HepG2 (cell line): ENCODE measurements around the gene RAD51. TPM values are rescaled to one million over a fixed set of nuclear protein-coding genes. Genes with fewer than 3 reads are reported as not detected.
A peak's percentile ranks its signal among the peaks of the same experiment; 100 is the strongest.

Experiments used
- BATF2 ChIP-seq: sonication (generic); formaldehyde crosslinking; IDR thresholded peaks from 2 replicates; pipeline ENCODE4 v1.8.0; 2022; ENCODE audit warnings: mild to moderate bottlenecking, missing genetic modification reagents, moderate library complexity
- GATA4 ChIP-seq: sonication (generic); IDR thresholded peaks from 2 replicates; pipeline ENCODE4 v1.6.1; 2016; ENCODE audit warnings: antibody characterized with exemption, low read depth, borderline replicate concordance
- ISX ChIP-seq: sonication (generic); formaldehyde crosslinking; conservative IDR thresholded peaks from 2 replicates; pipeline ENCODE4 v1.5.0; 2020; ENCODE audit warnings: missing genetic modification reagents
- JDP2 ChIP-seq: sonication (generic); formaldehyde crosslinking; IDR thresholded peaks from 2 replicates; pipeline ENCODE4 v1.8.1; 2022; ENCODE audit warnings: missing genetic modification reagents, borderline replicate concordance
- KMT2A ChIP-seq: sonication (generic); formaldehyde crosslinking; IDR thresholded peaks from 2 replicates; pipeline ENCODE4 v1.4.0; 2020; ENCODE audit warnings: missing genetic modification reagents
- MLXIP ChIP-seq: sonication (generic); formaldehyde crosslinking; IDR thresholded peaks from 2 replicates; pipeline ENCODE4 v1.9.0; 2021; ENCODE audit warnings: missing genetic modification reagents, borderline replicate concordance
- NFE2 ChIP-seq: sonication (generic); formaldehyde crosslinking; IDR thresholded peaks from 2 replicates; pipeline ENCODE4 v1.4.0; 2020; ENCODE audit warnings: missing genetic modification reagents
- PAX8 ChIP-seq: sonication (generic); formaldehyde crosslinking; IDR thresholded peaks from 2 replicates; pipeline ENCODE4 v1.8.0; 2022; ENCODE audit warnings: mild to moderate bottlenecking, missing genetic modification reagents, borderline replicate concordance
- RARA ChIP-seq: IDR thresholded peaks from 2 replicates; pipeline ENCODE4 v1.6.1; 2016; ENCODE audit warnings: missing genetic modification reagents, missing compliant biosample characterization
- SNRNP70 ChIP-seq: fragments of 200-400 bp; formaldehyde crosslinking; IDR thresholded peaks from 2 replicates; pipeline ENCODE4 v1.6.1; 2017; ENCODE audit warnings: mild to moderate bottlenecking, low read depth, low read length, moderate library complexity
- ZBTB40 ChIP-seq, 2 experiments: fragments of 450-650 bp in 1 of 2; sonication (generic) in 1 of 2; formaldehyde crosslinking in 1 of 2; IDR thresholded peaks; 2 replicates each; pipeline versions ENCODE4 v1.6.1 to v1.8.0; 2016 to 2022; ENCODE audit warnings: antibody characterized with exemption in 1 of 2, mild to moderate bottlenecking in 1 of 2, missing genetic modification reagents in 1 of 2
- ZFX ChIP-seq: sonication (generic); formaldehyde crosslinking; IDR thresholded peaks from 2 replicates; pipeline ENCODE4 v1.4.0; 2020; ENCODE audit warnings: mild to moderate bottlenecking, low read depth, missing genetic modification reagents, moderate library complexity
- ZNF24 ChIP-seq: fragments of 450-650 bp; IDR thresholded peaks from 2 replicates; pipeline ENCODE4 v1.6.1; 2017; ENCODE audit warnings: antibody characterized with exemption, mild to moderate bottlenecking
- ZNF777 ChIP-seq: sonication (generic); formaldehyde crosslinking; IDR thresholded peaks from 2 replicates; pipeline ENCODE4 v1.4.0; 2020; ENCODE audit warnings: missing genetic modification reagents
- ZNF850 ChIP-seq: sonication (generic); formaldehyde crosslinking; conservative IDR thresholded peaks from 2 replicates; pipeline ENCODE4 v1.9.0; 2021; ENCODE audit warnings: mild to moderate bottlenecking, missing genetic modification reagents
- ZSCAN12 ChIP-seq: sonication (generic); formaldehyde crosslinking; IDR thresholded peaks from 2 replicates; pipeline ENCODE4 v1.9.0; 2021; ENCODE audit warnings: mild to moderate bottlenecking, missing genetic modification reagents
- polyA plus RNA-seq, 8 experiments: library from polyadenylated mRNA; depleted of rRNA in 3 of 8; stranded (reverse) in 7 of 8; unstranded in 1 of 8; fragments of >200 nt; fragmentation: Illumina TruSeq in 4 of 8; extraction: Trizol in 4 of 8; gene quantifications; 2 replicates each; pipeline versions ENCODE4 v1.2.1 to v1.2.3, GENCODE V29; 2011 to 2016; ENCODE audit warnings: low read depth in 4 of 8, missing spikeins in 1 of 8, mixed read lengths in 1 of 8; ENCODE audit not compliant: insufficient read depth in 1 of 8
- total RNA-seq, 5 experiments: library from RNA; depleted of rRNA; stranded (reverse); fragments of >200 nt; fragmentation: Illumina TruSeq; extraction: Trizol; gene quantifications; 2 replicates each; pipeline ENCODE4 v1.2.3, GENCODE V29; 2016; ENCODE audit warnings: low read depth in 1 of 5

Gene RAD51
- total and polyA plus RNA-seq, 2 of the 13 experiments (the other 11 are each of a cell fraction or from before 2014, with no cell fraction given): 8.5 to 12.8 TPM

DNA sequence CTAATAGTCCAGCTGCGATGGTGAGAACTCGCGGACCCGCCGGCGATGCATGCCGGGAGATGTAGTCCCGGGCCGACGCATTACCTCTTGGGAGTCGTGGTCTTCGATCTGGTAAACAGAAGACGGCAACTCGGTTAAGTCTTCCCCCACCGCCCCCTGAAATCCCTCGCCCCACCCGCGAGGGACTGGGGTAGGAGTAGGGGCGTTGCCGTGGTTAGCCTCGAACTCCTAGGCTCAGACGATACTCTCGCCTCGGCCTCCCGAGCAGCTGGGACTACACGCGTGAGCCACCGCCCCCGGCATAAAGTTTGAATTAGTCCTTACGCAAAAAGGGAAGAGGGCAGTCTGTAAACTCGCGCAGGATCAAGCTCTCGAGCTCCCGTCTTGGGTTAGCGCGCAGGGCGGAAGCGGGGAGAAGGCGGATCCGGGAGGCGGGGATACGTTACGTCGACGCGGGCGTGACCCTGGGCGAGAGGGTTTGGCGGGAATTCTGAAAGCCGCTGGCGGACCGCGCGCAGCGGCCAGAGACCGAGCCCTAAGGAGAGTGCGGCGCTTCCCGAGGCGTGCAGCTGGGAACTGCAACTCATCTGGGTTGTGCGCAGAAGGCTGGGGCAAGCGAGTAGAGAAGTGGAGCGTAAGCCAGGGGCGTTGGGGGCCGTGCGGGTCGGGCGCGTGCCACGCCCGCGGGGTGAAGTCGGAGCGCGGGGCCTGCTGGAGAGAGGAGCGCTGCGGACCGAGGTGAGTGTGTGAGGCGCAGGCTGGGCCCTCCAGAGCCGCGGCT is at the start of gene RAD51 (continued):
- TF ChIP-seq PAX8 (CRISPR knock-in tag) (peak; percentile 48; the same call in 1 of the 2 replicates), NFE2 (CRISPR knock-in tag) (no peak), ZSCAN12 (no peak), SNRNP70 (no peak), ZNF850 (CRISPR knock-in tag) (no peak), JDP2 (CRISPR knock-in tag) (no peak), ZBTB40 (IDR thresholded peaks at IDR 0.05) (no peak), ZBTB40 (CRISPR knock-in tag; IDR thresholded peaks at IDR 0.05) (peak; percentile 53), BATF2 (CRISPR knock-in tag) (no peak; the same call in 1 of the 2 replicates), KMT2A (CRISPR knock-in tag) (peak; percentile 83), MLXIP (CRISPR knock-in tag) (0 out of 2 replicates have a peak, but pooled peaks have one; percentile 39), ZFX (CRISPR knock-in tag) (peak; percentile 70), RARA (peak; percentile 44; the same call in 1 of the 2 replicates), ZNF777 (CRISPR knock-in tag) (peak; percentile 76), ZNF24 (no peak), ISX (CRISPR knock-in tag) (peak; percentile 72; the same call in 1 of the 2 replicates), GATA4 (peak; percentile 51; the same call in 1 of the 2 replicates)
